Activated naive CD8-positive, alpha-beta T cell treated with anti-CD3 and anti-CD28 coated beads, Interleukin-2, amount 10 ng/mL, durations not matched to agents 7 days and 5 days (primary cell): ENCODE data around the gene PTPRM. TPM values are rescaled to one million over a fixed set of nuclear protein-coding genes. Genes with fewer than 3 reads are reported as not detected.
"Not testable (repeated sequence)": the region's sequence is repeated elsewhere in the genome, so short reads cannot be mapped to it uniquely, and the experiment has no call there.

Experiments used
- ATAC-seq: fragments of 150-1000 bp; cut with Tn5 transposase; one replicate; pipeline ENCODE4 v1.10.0; 2021; ENCODE audit warnings: low read depth, moderate library complexity
- POLR2A ChIA-PET: fragments of 350-600 bp; sonication (Branson Sonifier 250); formaldehyde crosslinking; loops from one replicate; lab custom pipeline; 2021; ENCODE audit warnings: antibody characterized with exemption; lab: Charles Lee
- DNase-seq: peaks from one replicate; pipeline ENCODE4 v3.0.0; 2021
- H3K27ac Mint-ChIP-seq: one replicate; pipeline ENCODE4 v1.8.0; 2022; ENCODE audit warnings: mild to moderate bottlenecking, mixed read lengths
- H3K27me3 Mint-ChIP-seq: one replicate; pipeline ENCODE4 v1.8.0; 2022; ENCODE audit warnings: mild to moderate bottlenecking, moderate library complexity, mixed read lengths
- H3K36me3 Mint-ChIP-seq: one replicate; pipeline ENCODE4 v1.8.0; 2021; ENCODE audit warnings: mild to moderate bottlenecking, mixed read lengths
- H3K4me1 Mint-ChIP-seq: one replicate; pipeline ENCODE4 v1.8.0; 2021; ENCODE audit warnings: mixed read lengths
- H3K4me3 Mint-ChIP-seq: one replicate; pipeline ENCODE4 v1.8.0; 2022; ENCODE audit warnings: mild to moderate bottlenecking, moderate library complexity, mixed read lengths
- H3K9me3 Mint-ChIP-seq: one replicate; pipeline ENCODE4 v1.8.0; 2021; ENCODE audit warnings: mixed read lengths
- total RNA-seq, 2 experiments: library from RNA; stranded (reverse); gene quantifications; one replicate each; pipeline ENCODE4 v1.2.3, GENCODE V29; 2021

PTPRM gene
- total RNA-seq, 2 experiments from 2014 or later: 6.5 to 6.6 TPM

DNA sequence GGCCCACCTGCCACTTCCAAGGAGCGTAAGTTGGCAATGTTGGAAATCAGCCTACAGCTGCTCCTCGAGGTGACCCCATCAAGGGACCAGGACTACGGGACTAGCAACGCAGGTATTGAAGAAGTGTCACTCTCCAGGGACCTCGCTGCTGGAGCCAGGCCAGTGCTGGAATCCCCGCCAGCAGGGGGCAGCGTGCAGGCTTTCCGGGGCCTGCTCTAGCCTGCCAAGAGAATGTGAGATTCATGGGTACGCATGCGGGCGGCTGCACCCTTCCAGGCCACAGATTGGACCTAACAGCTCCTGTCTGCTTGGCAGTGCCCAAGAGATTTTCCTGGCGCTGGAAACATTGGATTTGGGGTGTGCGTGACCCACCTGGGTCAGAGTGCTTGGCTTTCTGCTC lies 859.3 kb downstream of the PTPRM start:
- H3K27ac Mint-ChIP-seq: no peak overlapping the region
- DNase-seq: peak; percentile 37
- POLR2A ChIA-PET: no interaction called here
- no peaks in the 10 kb centered on the region for H3K36me3 Mint-ChIP-seq
- no peak overlapping the region for H3K4me3 Mint-ChIP-seq
- ATAC-seq: no peak
- peaks cover 3% of the 10 kb centered on the region for H3K9me3 Mint-ChIP-seq
- no peaks in the 10 kb centered on the region for H3K4me1 Mint-ChIP-seq
- H3K27me3 Mint-ChIP-seq: no peaks in the 10 kb centered on the region

DNA sequence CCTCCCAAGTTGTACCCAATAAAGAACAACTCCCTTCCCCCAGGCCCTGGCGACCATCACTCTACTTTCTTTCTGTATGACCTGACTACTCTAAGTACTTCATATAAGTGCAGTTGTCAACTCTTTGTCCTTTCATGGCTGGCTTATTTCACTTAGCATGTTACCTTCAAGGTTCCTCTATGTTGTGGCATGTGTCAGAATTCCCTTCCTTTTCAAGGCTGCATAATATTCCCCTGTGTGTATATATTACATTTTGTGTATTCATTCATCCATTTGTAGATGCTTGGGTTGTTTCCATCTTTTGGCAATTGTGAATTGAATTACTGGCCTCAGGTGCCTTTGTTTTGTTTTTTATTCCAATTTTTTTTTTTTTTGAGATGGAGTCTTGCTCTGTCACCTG lies 860.2 kb downstream of the PTPRM start:
- H3K4me1 Mint-ChIP-seq: no peaks in the 10 kb centered on the region
- no peaks in the 10 kb centered on the region for H3K36me3 Mint-ChIP-seq
- peaks cover 3% of the 10 kb centered on the region for H3K9me3 Mint-ChIP-seq
- DNase-seq (no peak), ATAC-seq (no peak)
- POLR2A ChIA-PET: no interaction called here
- H3K27me3 Mint-ChIP-seq: no peaks in the 10 kb centered on the region
- H3K27ac Mint-ChIP-seq: no peak overlapping the region
- H3K4me3 Mint-ChIP-seq: no peak overlapping the region

DNA sequence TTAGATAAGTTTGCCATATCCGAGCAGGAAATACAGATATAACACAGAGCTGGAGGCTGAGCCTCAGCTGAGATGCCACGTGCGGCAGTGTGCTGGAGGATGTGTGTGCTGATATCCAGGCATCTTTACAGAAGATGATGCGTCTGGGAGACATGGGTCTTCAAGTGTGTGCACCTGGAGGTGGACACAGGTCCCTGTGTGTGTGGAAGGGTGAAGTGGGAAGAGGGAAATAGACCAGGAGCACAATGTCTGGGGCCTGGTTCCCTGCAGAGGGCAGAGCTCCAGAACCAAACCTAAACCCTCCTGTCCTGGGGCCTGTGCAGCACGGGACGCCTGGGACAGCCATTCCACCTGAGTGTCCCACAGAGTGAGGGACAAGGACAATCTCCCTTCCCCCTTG lies 861.8 kb downstream of the PTPRM start:
- Mint-ChIP-seq H3K4me3 (no peak overlapping the region), H3K4me1 (no peaks in the 10 kb centered on the region), H3K9me3 (peaks cover 3% of the 10 kb centered on the region), H3K27ac (no peak overlapping the region), H3K36me3 (no peaks in the 10 kb centered on the region), H3K27me3 (no peaks in the 10 kb centered on the region)
- POLR2A ChIA-PET: no interaction called here
- DNase-seq: no peak
- no peak for ATAC-seq

DNA sequence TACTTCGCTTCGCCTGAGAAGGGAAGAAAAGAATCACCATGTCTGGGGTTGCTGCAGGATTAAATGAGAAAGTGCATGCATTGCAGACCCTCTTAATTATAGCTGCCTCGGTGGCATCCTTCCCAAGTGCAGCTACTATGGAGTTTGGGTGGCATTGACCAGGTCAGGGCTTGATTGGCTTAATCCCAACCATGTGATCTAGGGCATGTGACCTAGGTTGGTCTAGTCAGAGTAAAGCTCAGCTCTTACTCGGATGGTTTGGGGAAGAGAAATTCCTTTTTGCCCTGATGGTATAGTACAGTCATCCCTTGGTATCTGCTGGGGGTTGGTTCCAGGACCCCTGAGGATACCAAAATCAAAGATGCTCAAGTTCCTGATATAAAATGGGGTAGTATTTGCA lies 863.9 kb downstream of the PTPRM start:
- no peak for DNase-seq
- ATAC-seq: no peak
- Mint-ChIP-seq H3K27ac (no peak overlapping the region), H3K36me3 (no peaks in the 10 kb centered on the region), H3K9me3 (peaks cover 3% of the 10 kb centered on the region), H3K4me1 (no peaks in the 10 kb centered on the region), H3K27me3 (no peaks in the 10 kb centered on the region), H3K4me3 (no peak overlapping the region)
- POLR2A ChIA-PET: no interaction called here

DNA sequence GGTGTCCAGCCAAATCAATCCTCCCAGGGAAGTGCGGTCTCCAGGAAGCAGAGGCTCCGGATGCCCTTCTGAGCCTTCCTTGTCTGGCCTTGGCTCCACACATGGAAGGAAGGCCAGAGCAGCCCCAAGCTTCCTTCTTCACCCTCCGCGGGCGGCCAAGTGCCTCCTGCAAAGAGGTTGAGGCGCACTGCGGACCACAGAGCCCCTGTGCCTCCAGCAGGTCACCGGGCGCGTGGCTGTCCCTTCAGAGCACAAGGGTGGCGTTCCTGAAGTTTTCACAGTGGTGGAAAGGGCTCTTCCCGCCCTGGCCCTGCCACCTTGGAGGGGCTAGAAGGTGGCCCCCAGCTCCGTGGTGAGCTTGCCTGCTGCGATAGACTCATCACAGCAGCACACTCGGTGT lies 866.2 kb downstream of the PTPRM start:
- Mint-ChIP-seq H3K4me1 (no peaks in the 10 kb centered on the region), H3K27ac (no peak overlapping the region), H3K36me3 (no peaks in the 10 kb centered on the region), H3K27me3 (no peaks in the 10 kb centered on the region), H3K4me3 (no peak overlapping the region), H3K9me3 (peaks cover 1% of the 10 kb centered on the region)
- DNase-seq (no peak), ATAC-seq (no peak)
- POLR2A ChIA-PET: no interaction called here

DNA sequence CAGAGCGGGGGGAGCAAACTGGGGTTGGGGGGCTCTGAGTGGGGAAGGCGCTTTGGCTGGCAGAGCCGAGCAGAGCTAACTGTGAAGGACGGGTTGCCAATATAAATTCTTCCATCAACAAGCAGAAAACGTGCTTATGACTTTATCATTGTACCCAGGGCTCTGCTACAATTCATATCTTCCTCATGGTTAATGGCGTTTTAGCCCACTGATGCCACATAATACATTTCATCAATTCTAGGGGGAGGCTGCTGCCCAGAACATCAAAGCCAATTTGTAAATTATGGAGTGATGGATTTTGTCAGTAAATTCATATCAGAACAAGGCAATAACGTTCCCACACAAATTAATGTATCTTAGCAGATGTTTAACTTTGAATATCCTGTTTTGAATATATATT lies 866.7 kb downstream of the PTPRM start:
- no peak overlapping the region for H3K4me3 Mint-ChIP-seq
- ATAC-seq (no peak), DNase-seq (no peak)
- peaks cover 1% of the 10 kb centered on the region for H3K9me3 Mint-ChIP-seq
- no peaks in the 10 kb centered on the region for H3K4me1 Mint-ChIP-seq
- POLR2A ChIA-PET: no interaction called here
- H3K27ac Mint-ChIP-seq: no peak overlapping the region
- no peaks in the 10 kb centered on the region for H3K36me3 Mint-ChIP-seq
- H3K27me3 Mint-ChIP-seq: no peaks in the 10 kb centered on the region

DNA sequence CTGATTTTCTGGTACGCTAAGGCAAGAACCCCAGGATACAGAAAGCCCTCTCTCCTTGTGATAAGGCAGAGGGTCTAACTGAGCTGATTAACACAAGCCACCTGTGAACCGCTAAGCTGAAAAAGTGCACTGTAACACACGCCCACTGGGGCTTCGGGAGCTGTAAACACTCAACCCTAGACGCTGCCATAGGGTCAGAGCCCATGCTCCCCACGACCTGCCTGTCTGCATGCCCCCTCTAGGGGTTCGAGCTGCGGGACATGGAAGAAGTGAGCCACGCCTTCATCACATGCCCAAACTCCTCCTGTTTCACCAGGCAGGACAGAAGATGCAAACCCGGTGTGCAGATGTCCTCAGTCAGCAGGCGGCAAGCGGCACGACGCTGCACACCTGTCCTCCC lies 868.3 kb downstream of the PTPRM start:
- peaks cover 1% of the 10 kb centered on the region for H3K9me3 Mint-ChIP-seq
- H3K4me1 Mint-ChIP-seq: no peaks in the 10 kb centered on the region
- POLR2A ChIA-PET: no interaction called here
- ATAC-seq (no peak), DNase-seq (no peak)
- no peaks in the 10 kb centered on the region for H3K27me3 Mint-ChIP-seq
- H3K4me3 Mint-ChIP-seq: no peak overlapping the region
- no peaks in the 10 kb centered on the region for H3K36me3 Mint-ChIP-seq
- H3K27ac Mint-ChIP-seq: no peak overlapping the region

DNA sequence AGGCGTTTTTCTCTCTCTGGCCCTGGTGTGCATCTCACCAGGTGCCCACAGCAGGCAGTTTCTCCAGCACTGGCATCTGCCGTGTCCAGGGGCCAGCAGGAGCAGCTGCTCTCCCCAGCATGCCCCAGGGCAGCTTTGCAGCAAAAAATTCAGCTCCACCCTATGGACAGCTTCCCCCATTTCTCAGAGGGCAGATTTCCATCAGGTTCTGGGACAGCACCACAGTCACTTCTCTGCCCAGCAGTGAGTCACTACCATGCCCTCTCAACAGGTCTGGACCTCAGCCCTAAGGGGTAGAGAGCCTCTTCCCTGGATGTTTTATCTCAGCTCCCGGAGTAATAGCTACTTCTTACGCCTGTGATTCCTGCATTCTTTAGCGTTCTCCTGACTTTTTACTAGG lies 871.9 kb downstream of the PTPRM start:
- POLR2A ChIA-PET: no interaction called here
- ATAC-seq: no peak
- Mint-ChIP-seq H3K9me3 (peaks cover 4% of the 10 kb centered on the region), H3K27ac (no peak overlapping the region), H3K36me3 (no peaks in the 10 kb centered on the region), H3K27me3 (no peaks in the 10 kb centered on the region), H3K4me1 (no peaks in the 10 kb centered on the region), H3K4me3 (no peak overlapping the region)
- DNase-seq: no peak

DNA sequence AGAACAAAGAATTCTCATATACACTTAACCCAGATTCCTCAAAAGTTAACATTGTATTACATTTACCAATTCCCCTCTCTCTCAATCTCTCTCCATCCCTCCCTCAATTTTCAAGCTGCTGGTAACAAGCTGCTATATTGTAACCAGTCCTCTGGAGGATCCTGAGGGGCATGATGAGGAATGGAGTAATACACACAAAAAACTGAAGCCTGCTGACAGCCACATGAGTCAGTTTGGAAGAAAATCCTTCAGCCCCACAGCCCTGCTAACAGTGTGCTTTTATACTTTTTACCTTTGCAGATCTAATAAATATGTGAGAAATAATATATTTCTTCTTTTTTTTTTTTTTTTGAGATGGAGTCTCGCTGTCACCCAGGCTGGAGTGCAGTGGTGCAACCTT lies 876.4 kb downstream of the PTPRM start:
- H3K9me3 Mint-ChIP-seq: peaks cover 3% of the 10 kb centered on the region
- ATAC-seq: no peak
- H3K4me1 Mint-ChIP-seq: no peaks in the 10 kb centered on the region
- POLR2A ChIA-PET: no interaction called here
- H3K4me3 Mint-ChIP-seq: no peak overlapping the region
- no peak overlapping the region for H3K27ac Mint-ChIP-seq
- no peak for DNase-seq
- peaks cover 2% of the 10 kb centered on the region for H3K27me3 Mint-ChIP-seq
- no peaks in the 10 kb centered on the region for H3K36me3 Mint-ChIP-seq

DNA sequence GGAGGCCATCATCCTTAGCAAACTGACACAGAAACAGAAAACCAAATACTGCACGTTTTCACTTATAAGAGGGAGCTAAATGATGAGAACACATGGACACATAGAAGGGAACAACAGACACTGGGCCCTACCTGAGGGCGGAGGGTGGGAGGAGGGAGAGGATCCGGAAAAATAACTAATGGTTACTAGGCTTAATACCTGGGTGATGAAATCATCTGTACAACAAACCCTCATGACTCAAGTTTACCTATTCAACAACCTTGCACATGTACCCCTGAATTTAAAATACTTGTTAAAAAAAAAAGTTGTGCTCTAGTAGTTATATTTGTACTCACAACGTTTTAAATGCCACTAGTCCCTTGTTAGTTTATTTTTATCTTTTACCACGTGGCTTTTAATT lies 879.8 kb downstream of the PTPRM start:
- H3K4me3 Mint-ChIP-seq, H3K4me1 Mint-ChIP-seq, H3K27me3 Mint-ChIP-seq, H3K36me3 Mint-ChIP-seq, H3K9me3 Mint-ChIP-seq, H3K27ac Mint-ChIP-seq, ATAC-seq, POLR2A ChIA-PET, DNase-seq: not testable (repeated sequence)

DNA sequence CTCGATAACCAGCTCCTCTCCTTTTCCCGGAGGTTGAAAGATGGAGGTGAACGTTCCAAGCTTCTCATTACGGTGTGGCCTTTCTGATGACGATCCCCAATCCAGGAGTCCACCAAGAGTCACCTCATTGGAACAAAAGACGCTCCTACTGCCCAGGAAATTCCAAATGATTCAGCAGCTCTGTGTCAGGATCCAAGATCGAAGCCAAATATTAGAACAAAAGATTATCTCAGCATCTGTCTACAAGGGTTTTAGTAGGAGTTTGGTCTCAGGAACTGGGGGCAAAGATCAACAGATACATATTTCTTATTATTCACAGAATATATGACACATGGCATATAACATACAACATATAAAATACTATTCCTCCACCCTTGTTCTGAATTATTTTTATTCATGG lies 881.0 kb downstream of the PTPRM start:
- H3K27me3 Mint-ChIP-seq: peaks cover 2% of the 10 kb centered on the region

DNA sequence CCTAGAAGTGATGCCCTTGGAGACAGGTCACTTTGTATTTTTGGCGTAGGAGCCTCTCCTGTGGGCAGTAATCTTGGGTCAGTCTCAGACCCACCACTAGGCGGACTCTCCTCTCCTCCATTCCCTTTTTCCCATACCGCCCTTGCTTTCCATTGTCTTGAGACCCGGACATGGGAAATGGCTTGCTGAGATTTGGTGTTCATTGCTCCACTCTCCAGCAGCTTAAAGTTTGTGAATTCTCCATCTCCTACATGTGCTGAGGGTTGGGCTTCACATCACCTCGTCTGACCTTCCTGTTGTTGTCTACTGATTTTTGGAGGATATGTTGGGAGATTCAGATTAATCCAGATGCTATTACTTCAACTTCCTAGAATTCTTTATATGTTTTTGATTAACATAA lies 882.9 kb downstream of the PTPRM start:
- DNase-seq: no peak
- H3K4me3 Mint-ChIP-seq: no peak overlapping the region
- no peak overlapping the region for H3K27ac Mint-ChIP-seq
- POLR2A ChIA-PET: no interaction called here
- H3K9me3 Mint-ChIP-seq: no peaks in the 10 kb centered on the region
- no peaks in the 10 kb centered on the region for H3K36me3 Mint-ChIP-seq
- no peak for ATAC-seq
- no peaks in the 10 kb centered on the region for H3K4me1 Mint-ChIP-seq
- peaks cover 2% of the 10 kb centered on the region for H3K27me3 Mint-ChIP-seq

More for the DNA sequence above, 881.0 kb downstream of the PTPRM start:
- no peaks in the 10 kb centered on the region for H3K4me1 Mint-ChIP-seq
- no peak overlapping the region for H3K4me3 Mint-ChIP-seq
- no peaks in the 10 kb centered on the region for H3K36me3 Mint-ChIP-seq
- no peaks in the 10 kb centered on the region for H3K9me3 Mint-ChIP-seq
- no peak for DNase-seq
- ATAC-seq: no peak
- POLR2A ChIA-PET: no interaction called here
- H3K27ac Mint-ChIP-seq: no peak overlapping the region

DNA sequence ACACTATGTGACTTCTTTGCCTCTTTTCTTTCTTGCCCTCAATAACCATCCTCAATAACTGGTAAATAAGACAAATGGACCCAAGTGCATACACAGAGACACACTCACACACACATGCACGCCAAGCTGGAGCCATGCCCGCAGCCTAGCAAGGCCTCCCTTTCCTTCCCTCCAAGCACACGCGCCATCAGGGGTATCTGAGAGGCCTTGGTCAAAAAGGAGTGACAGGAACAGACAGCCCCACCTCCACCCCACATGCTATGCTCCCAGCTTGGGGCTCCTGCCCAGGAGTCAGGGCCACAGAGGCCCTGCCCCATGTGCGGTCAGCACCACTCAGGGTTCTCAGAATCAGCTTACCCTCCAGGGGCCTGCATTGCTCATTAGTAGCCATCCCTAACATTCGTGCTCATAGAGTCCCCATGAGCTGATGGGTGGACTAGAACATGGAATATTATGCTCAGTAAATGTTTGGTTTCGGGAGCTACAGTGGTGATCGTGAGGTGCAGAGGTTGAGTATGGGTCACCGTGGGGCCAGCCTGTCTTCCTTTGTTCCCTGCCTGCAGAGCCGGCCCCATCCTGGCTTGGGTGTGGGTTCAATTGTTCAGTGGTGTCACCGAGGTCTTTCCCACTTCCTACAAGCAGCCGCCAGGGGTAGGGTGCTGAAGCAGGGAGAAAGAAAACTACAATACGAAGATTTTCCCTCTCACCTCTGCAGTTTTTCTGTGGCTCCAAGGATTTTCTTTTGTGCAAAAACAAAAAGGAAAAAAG lies 884.0 kb downstream of the PTPRM start:
- POLR2A ChIA-PET: no interaction called here
- Mint-ChIP-seq H3K9me3 (no peaks in the 10 kb centered on the region), H3K4me1 (no peaks in the 10 kb centered on the region), H3K27ac (no peak overlapping the region), H3K36me3 (no peaks in the 10 kb centered on the region), H3K27me3 (peaks cover 2% of the 10 kb centered on the region), H3K4me3 (no peak overlapping the region)
- ATAC-seq: no peak
- DNase-seq: no peak

DNA sequence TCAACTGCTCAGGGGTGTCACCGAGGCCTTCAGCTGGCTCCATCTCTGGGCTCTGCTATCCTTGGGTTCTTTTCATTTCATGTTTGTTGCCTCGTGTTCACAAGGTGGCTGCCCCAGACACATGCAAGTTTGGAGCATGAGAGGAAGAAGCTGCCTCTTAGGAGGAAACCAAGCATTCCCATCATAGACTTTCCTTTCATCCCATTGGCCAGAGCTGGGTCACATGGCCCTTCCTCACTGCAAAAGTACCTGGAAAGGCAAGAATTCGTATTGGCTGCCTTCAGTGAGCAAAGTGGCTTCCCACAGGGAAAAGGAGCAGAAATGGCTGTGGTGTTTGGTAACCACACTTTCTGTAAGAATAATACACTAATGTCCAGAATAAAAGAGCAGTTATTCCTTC lies 886.4 kb downstream of the PTPRM start:
- no peak overlapping the region for H3K27ac Mint-ChIP-seq
- no peaks in the 10 kb centered on the region for H3K9me3 Mint-ChIP-seq
- H3K36me3 Mint-ChIP-seq: no peaks in the 10 kb centered on the region
- no peaks in the 10 kb centered on the region for H3K4me1 Mint-ChIP-seq
- H3K27me3 Mint-ChIP-seq: no peaks in the 10 kb centered on the region
- H3K4me3 Mint-ChIP-seq: no peak overlapping the region
- DNase-seq: no peak
- no peak for ATAC-seq
- POLR2A ChIA-PET: no interaction called here

DNA sequence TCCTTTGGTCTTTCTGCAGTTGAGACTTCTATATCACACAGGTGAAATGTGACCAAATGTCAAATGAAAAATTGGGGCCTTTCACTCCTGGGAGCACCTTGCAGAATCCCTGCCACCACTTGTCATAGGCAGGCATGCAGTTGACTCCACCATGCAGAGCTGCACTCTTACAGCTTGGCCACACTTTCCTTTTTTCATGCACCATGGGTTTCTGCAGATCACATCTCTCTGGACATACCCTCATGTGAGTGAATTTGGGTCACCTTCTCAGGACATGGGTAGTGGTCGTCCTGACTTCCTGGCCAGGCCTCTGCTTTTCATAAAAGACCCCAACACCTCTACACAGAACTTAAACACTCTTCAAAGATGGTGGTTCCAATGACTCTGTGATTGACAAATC lies 887.0 kb downstream of the PTPRM start:
- no peak for ATAC-seq
- Mint-ChIP-seq H3K4me1 (no peaks in the 10 kb centered on the region), H3K27me3 (no peaks in the 10 kb centered on the region), H3K4me3 (no peak overlapping the region), H3K36me3 (no peaks in the 10 kb centered on the region), H3K27ac (no peak overlapping the region), H3K9me3 (no peaks in the 10 kb centered on the region)
- no peak for DNase-seq
- POLR2A ChIA-PET: no interaction called here
